ENCODE measurements around the gene ACOX1. TPM values are rescaled to one million over a fixed set of nuclear protein-coding genes. Genes with fewer than 3 reads are reported as not detected.

The ACOX1 gene
- total RNA-seq, 1 donor from 2014 or later: 23.3 TPM

DNA sequence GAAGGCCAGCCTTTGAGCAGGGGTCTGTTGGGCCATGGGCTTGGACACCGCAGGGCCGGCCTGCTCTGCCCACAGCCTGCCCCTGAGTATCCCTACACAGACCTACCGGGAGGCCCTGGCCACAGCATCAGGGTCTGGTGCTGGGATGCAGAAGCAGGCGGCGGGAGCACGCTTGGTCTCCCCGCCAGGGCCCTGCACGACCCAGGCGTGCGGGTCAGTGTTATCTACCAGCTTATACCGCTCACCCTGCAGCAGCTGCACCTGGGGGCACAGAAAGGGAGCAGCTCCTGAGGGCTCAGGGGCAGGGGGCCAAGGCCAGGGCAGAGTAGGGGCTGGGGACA is 39.3 kb upstream of the ACOX1 start:
- ATAC-seq (ENCODE audit: low read depth) (no peak), DNase-seq (no peak)
- ChIA-PET CTCF (no interaction called here), POLR2A (no interaction called here)
- TF ChIP-seq, protein P1, sequence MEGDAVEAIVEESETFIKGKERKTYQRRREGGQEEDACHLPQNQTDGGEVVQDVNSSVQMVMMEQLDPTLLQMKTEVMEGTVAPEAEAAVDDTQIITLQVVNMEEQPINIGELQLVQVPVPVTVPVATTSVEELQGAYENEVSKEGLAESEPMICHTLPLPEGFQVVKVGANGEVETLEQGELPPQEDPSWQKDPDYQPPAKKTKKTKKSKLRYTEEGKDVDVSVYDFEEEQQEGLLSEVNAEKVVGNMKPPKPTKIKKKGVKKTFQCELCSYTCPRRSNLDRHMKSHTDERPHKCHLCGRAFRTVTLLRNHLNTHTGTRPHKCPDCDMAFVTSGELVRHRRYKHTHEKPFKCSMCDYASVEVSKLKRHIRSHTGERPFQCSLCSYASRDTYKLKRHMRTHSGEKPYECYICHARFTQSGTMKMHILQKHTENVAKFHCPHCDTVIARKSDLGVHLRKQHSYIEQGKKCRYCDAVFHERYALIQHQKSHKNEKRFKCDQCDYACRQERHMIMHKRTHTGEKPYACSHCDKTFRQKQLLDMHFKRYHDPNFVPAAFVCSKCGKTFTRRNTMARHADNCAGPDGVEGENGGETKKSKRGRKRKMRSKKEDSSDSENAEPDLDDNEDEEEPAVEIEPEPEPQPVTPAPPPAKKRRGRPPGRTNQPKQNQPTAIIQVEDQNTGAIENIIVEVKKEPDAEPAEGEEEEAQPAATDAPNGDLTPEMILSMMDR (IDR thresholded peaks at IDR 0.05): no peak
- no peaks in the 10 kb centered on the region for H3K27me3 Mint-ChIP-seq
- H3K4me1 Mint-ChIP-seq: peaks cover 5% of the 10 kb centered on the region
- intact Hi-C loops (cut with micrococcal nuclease): loop anchor here (10.0 kb wide), 1 partner anchor 366 kb away; the partner anchor contains the start of gene SPHK1
- H3K27ac Mint-ChIP-seq: no peak overlapping the region
- no peaks in the 10 kb centered on the region for H3K9me3 Mint-ChIP-seq
- H3K36me3 Mint-ChIP-seq (ENCODE audit: low read depth): no peaks in the 10 kb centered on the region
- H3K4me3 Mint-ChIP-seq: no peak overlapping the region

DNA sequence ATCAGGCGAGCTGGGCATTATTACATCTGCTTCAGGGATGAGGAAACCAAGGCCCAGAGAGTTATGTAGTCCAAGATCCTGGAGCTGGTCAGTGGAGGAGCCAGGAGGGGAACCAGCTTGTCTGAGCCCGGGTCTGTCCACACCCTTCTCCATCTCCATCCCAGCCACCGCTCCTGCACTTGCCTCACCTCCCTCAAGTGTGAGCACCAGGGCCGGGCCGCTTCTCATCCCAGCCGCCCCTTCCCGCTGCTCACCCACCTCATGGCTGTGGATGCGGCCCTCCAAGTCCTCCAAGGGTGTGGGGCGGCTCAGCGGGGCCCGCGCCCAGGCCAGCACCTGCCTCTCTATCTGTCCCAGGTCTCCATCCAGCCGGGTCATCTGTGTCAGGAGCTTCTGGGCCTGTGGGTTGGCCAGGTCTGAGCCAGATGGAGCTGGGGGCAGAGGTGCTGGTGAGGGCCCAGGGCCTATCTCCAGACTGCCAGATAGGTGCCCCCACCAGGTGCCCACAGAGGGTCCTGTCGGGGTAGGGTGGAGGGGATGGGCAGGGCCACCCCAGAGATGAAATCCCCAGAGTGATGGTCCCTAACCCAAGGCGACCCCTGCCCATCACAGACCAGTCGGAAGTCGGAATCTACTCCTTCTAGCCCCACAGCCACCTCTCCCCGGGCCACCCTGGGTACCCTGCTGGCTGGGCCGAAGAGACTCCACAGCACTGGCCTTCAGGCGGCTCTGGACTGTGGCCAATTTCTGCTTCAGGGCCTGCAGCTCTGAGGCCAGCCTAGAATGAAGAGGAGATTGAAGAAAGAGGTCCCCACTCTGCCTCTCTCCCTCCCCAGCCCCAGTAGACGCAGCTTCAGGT is 38.7 kb upstream of the ACOX1 start:
- ATAC-seq (ENCODE audit: low read depth) (no peak), DNase-seq (no peak)
- intact Hi-C loops (cut with micrococcal nuclease): loop anchor here (10.0 kb wide), 1 partner anchor 367 kb away; the partner anchor contains the start of gene SPHK1
- CTCF ChIA-PET: interaction anchor here (2.1 kb wide), 1 partner anchor 281 kb away, joined by 6 read pairs; no protein-coding TSS in a partner anchor
- no peaks in the 10 kb centered on the region for H3K27me3 Mint-ChIP-seq
- TF ChIP-seq, protein P1 (IDR thresholded peaks at IDR 0.05): no peak
- POLR2A ChIA-PET: no interaction called here
- peaks cover 5% of the 10 kb centered on the region for H3K4me1 Mint-ChIP-seq
- H3K4me3 Mint-ChIP-seq: no peak overlapping the region
- H3K36me3 Mint-ChIP-seq (ENCODE audit: low read depth): no peaks in the 10 kb centered on the region
- H3K27ac Mint-ChIP-seq: no peak overlapping the region
- H3K9me3 Mint-ChIP-seq: no peaks in the 10 kb centered on the region

DNA sequence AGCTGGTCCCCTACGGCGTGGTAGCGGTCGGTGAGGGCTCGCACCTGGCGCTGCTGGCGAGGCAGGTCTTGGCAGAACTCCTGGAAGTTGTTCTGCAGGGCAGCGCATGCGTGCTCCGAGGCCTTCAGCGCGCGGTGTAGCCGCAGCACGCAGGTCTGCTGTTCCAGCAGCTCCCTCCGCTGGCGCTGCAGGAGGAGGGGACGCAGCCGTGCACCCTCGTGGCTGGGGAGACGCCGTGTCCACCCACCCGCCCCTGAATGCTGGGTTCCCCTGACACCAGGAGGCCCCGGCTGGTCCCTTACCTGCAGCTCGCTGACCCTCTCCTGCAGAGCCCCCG is 35.9 kb upstream of the ACOX1 start:
- H3K4me1 Mint-ChIP-seq: peaks cover 5% of the 10 kb centered on the region
- H3K9me3 Mint-ChIP-seq: no peaks in the 10 kb centered on the region
- no peak overlapping the region for H3K4me3 Mint-ChIP-seq
- ATAC-seq (ENCODE audit: low read depth): no peak
- CTCF ChIA-PET: interaction anchor here (0.7 to 3.0 kb wide), 19 partner anchors 12 to 384 kb away, joined by 3 to 50 read pairs (median 4); partner anchors contain the start of genes ACOX1 and CDK3
- TF ChIP-seq, protein P1 (IDR thresholded peaks at IDR 0.05): no peak
- H3K36me3 Mint-ChIP-seq (ENCODE audit: low read depth): no peaks in the 10 kb centered on the region
- no peaks in the 10 kb centered on the region for H3K27me3 Mint-ChIP-seq
- no peak for DNase-seq
- intact Hi-C loops (cut with micrococcal nuclease): loop anchor here (1.0 to 10.0 kb wide), 5 partner anchors 107 to 370 kb away; partner anchors contain the start of gene SPHK1
- POLR2A ChIA-PET: interaction anchor here (0.9 kb wide), 1 partner anchor 284 kb away, joined by 3 read pairs; no protein-coding TSS in a partner anchor
- H3K27ac Mint-ChIP-seq: no peak overlapping the region

DNA sequence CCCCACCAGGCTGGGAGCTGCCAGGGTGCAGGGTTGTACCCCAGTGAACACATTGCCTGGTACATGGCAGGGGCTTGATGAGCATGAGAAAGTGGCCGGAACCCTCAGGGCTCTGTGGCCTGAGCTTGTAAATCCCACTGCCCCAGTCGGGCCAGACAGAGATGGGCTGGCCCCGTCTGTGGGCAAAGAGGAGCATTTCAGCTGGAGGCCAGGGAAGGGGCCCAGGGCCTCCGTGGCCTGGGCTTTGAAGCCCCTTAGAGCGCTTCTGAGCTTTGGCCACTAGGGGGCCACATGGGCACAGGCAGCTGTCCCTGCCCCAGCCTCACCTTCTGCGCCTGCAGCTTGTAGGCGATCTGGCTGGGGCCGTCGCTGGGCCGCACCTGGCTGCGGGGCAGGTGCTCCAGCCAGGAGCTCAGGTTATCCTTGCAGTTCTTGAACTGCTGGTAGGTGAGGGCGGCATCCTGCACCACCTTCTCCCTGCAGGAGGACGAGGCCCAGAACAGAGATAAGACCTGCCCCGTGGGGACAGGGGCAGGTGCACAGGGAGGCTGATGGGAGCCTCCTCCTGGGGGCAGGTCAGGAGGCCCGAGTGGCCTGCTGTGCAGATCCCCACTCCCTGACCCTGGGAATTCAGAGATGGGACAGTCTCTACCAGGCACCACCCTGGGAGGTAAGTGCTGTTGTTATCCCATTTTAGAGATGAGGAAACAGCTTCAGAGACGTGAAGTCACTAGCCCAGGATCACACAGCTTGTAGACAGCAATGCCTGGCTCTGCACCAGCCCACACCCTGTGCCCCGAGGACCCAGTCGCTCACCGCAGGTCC is 35.3 kb upstream of the ACOX1 start:
- intact Hi-C loops (cut with micrococcal nuclease): loop anchor here (1.0 to 10.0 kb wide), 5 partner anchors 108 to 370 kb away; partner anchors contain the start of gene SPHK1
- H3K4me3 Mint-ChIP-seq: no peak overlapping the region
- no peaks in the 10 kb centered on the region for H3K36me3 Mint-ChIP-seq (ENCODE audit: low read depth)

More for the DNA sequence above, 35.3 kb upstream of the ACOX1 start:
- Mint-ChIP-seq H3K27ac (no peak overlapping the region), H3K9me3 (no peaks in the 10 kb centered on the region), H3K27me3 (no peaks in the 10 kb centered on the region), H3K4me1 (peaks cover 5% of the 10 kb centered on the region)
- CTCF ChIA-PET: interaction anchor here (0.7 to 3.0 kb wide), 25 partner anchors 11 to 384 kb away, joined by 3 to 50 read pairs (median 4); partner anchors contain the start of genes ACOX1, CDK3, EXOC7 and MRPL38
- DNase-seq (peak; percentile 66), ATAC-seq (ENCODE audit: low read depth) (peak; percentile 99)
- TF ChIP-seq, protein P1 (IDR thresholded peaks at IDR 0.05): no peak
- POLR2A ChIA-PET: interaction anchor here (0.5 to 0.9 kb wide), 4 partner anchors 107 to 284 kb away, joined by 3 to 4 read pairs (median 3); no protein-coding TSS in a partner anchor

All from activated B cell treated with CpG ODN at 0.5 μM for 24 hours (primary cell).